Heart left ventricle (tissue), 16 donors: ENCODE results near the gene THOC1. TPM values are rescaled to one million over a fixed set of nuclear protein-coding genes. Genes with fewer than 3 reads are reported as not detected.

ENCODE experiments used
- ATAC-seq, 4 donors: fragments of 200-7000 bp; cut with Tn5 transposase; one replicate each; pipeline ENCODE4 v1.9.1; 2020 to 2022; ENCODE audit warnings: moderate library complexity in 4 of 4, mild to moderate bottlenecking in 3 of 4, moderate number of reproducible peaks in 1 of 4
- DNase-seq, 5 donors: peaks; one replicate each; pipeline ENCODE4 v3.0.0-alpha.2; 2020
- H3K27ac ChIP-seq, 12 donors: fragments of 200-600 bp; sonication (generic) in 4 of 12; one replicate each; pipeline versions ENCODE4 v1.5.0 to v1.8.0; 2016 to 2022; ENCODE audit warnings: mild to moderate bottlenecking in 2 of 12
- H3K27me3 ChIP-seq, 9 donors: fragments of 200-600 bp; sonication (generic) in 2 of 9; one replicate each; pipeline versions ENCODE4 v1.5.1 to v1.8.0; 2016 to 2022; ENCODE audit warnings: mild to moderate bottlenecking in 3 of 9
- H3K36me3 ChIP-seq, 9 donors: fragments of 200-600 bp; sonication (generic) in 2 of 9; one replicate each; pipeline versions ENCODE4 v1.5.0 to v1.8.0; 2018 to 2022; ENCODE audit warnings: mild to moderate bottlenecking in 2 of 9
- H3K4me1 ChIP-seq, 12 donors: fragments of 200-600 bp; sonication (generic) in 4 of 12; one replicate each; pipeline versions ENCODE4 v1.5.0 to v1.8.0; 2016 to 2022; ENCODE audit warnings: mild to moderate bottlenecking in 3 of 12
- H3K4me3 ChIP-seq, 12 donors: fragments of 200-600 bp; sonication (generic) in 4 of 12; one replicate each; pipeline versions ENCODE4 v1.5.0 to v1.8.0; 2017 to 2022; ENCODE audit warnings: mild to moderate bottlenecking in 9 of 12, moderate library complexity in 4 of 12
- H3K9me3 ChIP-seq, 12 donors: fragments of 200-600 bp; sonication (generic) in 4 of 12; one replicate each; pipeline versions ENCODE4 v1.5.0 to v1.8.0; 2016 to 2022; ENCODE audit warnings: mild to moderate bottlenecking in 1 of 12
- POLR2A ChIP-seq, 2 donors: fragments of 450-650 bp; IDR thresholded peaks; one replicate each; pipeline ENCODE4 v1.6.1; 2017; ENCODE audit warnings: antibody characterized with exemption in 2 of 2, mild to moderate bottlenecking in 2 of 2, moderate library complexity in 2 of 2
- WGBS, 4 donors: extraction: QIAGEN DNeasy Blood & Tissue Kit in 2 of 4; methylation state at CpG; one replicate each; pipeline versions ENCODE4 v1.1.5 to v1.1.7; 2013 to 2018; 5-methylcytosine and 5-hydroxymethylcytosine counted together
- intact Hi-C, 10 donors: fragments of 100-400 bp; cut with DNase I; formaldehyde crosslinking; loops; one replicate each; pipeline versions ENCODE4 v1.11.1 to v1.14.2; 2022
- polyA plus RNA-seq, 2 donors: library from polyadenylated mRNA; stranded (reverse); fragments of 200-250 nt; gene quantifications; one replicate each; pipeline ENCODE4 v1.2.3, GENCODE V29; 2013
- total RNA-seq, 9 donors: library from RNA; depleted of rRNA in 2 of 9; stranded (reverse); fragments of >200 nt in 2 of 9; fragmentation: NEBNext Ultra II Directional in 3 of 9; extraction: Animal tissue kit (Norgen Biotek cat#: 25700) in 3 of 9; gene quantifications; one replicate each; pipeline versions ENCODE4 v1.1.0 to v1.2.4, GENCODE V29; 2016 to 2023
- TF ChIP-seq, protein P1 (sequence below), 12 donors: fragments of 200-600 bp; sonication (generic) in 4 of 12; IDR thresholded peaks; one replicate each; pipeline versions ENCODE4 v1.5.0 to v1.8.0; 2018 to 2022; ENCODE audit warnings: antibody characterized with exemption in 12 of 12, mild to moderate bottlenecking in 5 of 12
- donor health status: ischemic (EF 13 %, LVEDD 7.1; RV severe dilation, severe dysfunction).
- donor health status: healthy with polysubstance abuse.
- donor health status: DM: no; HTN: yes; CAD: no.
- donor health status: DM: no; HTN: no; CAD: no.
- donor health status: ischemic (EF 25% LVEDD 6.9; RV normal size, moderate dysfunction).
- donor health status: ischemic (EF 25% LVEDD 5.7; RV mildly dilated, moderate dysfunction).
- donor health status: healthy.
- donor health status: DM: yes; HTN: yes; CAD: no.
- donor health status: ischemic (EF 35%, LVEDD 5.7; RV mildly dilated, moderate dysfunction).
- donor health status: nonischemic (EF 11% LVEDD 7.7; RV severe dilation, severe dysfunction).
- donor health status: DM: yes; HTN: yes; CAD: no.
- donor health status: PGD.
- donor health status: ischemic (EF 29% LVEDD 5.4; RV normal size, mild dysfunction).
- donor health status: nonischemic (EF 23%, LVEDD 6.1; RV moderate dilation, normal function).

The THOC1 gene
- total and polyA plus RNA-seq, 11 donors = 6.4 to 19.0 (median 10.0) TPM

GRCh38 chr18:225745-226144 lies 42.1 kb downstream of the THOC1 start:
- H3K27me3 ChIP-seq = no peaks in the 10 kb centered on the region
- WGBS, 4 donors = 82 to 98% (median 95%) methylated on average over 4 of the region's 4 CpGs
- H3K36me3 ChIP-seq = peaks cover 0 to 80% (median 62%) of the 10 kb centered on the region in 9 donors
- no peaks in the 10 kb centered on the region for H3K9me3 ChIP-seq
- TF ChIP-seq, protein P1, sequence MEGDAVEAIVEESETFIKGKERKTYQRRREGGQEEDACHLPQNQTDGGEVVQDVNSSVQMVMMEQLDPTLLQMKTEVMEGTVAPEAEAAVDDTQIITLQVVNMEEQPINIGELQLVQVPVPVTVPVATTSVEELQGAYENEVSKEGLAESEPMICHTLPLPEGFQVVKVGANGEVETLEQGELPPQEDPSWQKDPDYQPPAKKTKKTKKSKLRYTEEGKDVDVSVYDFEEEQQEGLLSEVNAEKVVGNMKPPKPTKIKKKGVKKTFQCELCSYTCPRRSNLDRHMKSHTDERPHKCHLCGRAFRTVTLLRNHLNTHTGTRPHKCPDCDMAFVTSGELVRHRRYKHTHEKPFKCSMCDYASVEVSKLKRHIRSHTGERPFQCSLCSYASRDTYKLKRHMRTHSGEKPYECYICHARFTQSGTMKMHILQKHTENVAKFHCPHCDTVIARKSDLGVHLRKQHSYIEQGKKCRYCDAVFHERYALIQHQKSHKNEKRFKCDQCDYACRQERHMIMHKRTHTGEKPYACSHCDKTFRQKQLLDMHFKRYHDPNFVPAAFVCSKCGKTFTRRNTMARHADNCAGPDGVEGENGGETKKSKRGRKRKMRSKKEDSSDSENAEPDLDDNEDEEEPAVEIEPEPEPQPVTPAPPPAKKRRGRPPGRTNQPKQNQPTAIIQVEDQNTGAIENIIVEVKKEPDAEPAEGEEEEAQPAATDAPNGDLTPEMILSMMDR (IDR thresholded peaks at IDR 0.05) = no peak
- no peak for TF ChIP-seq POLR2A (IDR thresholded peaks at IDR 0.05)
- no peak for DNase-seq
- intact Hi-C loops = no loop called here
- no peaks in the 10 kb centered on the region for H3K4me1 ChIP-seq
- ATAC-seq = no peak
- H3K4me3 ChIP-seq = no peak overlapping the region
- no peak overlapping the region for H3K27ac ChIP-seq

GRCh38 chr18:220708-221107 lies 47.1 kb downstream of the THOC1 start:
- intact Hi-C loops = no loop called here
- Histone ChIP-seq H3K36me3 (peaks cover 0 to 94% (median 73%) of the 10 kb centered on the region in 9 donors), H3K4me1 (no peaks in the 10 kb centered on the region), H3K4me3 (no peak overlapping the region), H3K27me3 (no peaks in the 10 kb centered on the region), H3K9me3 (no peaks in the 10 kb centered on the region), H3K27ac (no peak overlapping the region)
- ATAC-seq (no peak), DNase-seq (no peak)
- TF ChIP-seq, protein P1 (IDR thresholded peaks at IDR 0.05) = no peak
- no peak for TF ChIP-seq POLR2A (IDR thresholded peaks at IDR 0.05)

DNA sequence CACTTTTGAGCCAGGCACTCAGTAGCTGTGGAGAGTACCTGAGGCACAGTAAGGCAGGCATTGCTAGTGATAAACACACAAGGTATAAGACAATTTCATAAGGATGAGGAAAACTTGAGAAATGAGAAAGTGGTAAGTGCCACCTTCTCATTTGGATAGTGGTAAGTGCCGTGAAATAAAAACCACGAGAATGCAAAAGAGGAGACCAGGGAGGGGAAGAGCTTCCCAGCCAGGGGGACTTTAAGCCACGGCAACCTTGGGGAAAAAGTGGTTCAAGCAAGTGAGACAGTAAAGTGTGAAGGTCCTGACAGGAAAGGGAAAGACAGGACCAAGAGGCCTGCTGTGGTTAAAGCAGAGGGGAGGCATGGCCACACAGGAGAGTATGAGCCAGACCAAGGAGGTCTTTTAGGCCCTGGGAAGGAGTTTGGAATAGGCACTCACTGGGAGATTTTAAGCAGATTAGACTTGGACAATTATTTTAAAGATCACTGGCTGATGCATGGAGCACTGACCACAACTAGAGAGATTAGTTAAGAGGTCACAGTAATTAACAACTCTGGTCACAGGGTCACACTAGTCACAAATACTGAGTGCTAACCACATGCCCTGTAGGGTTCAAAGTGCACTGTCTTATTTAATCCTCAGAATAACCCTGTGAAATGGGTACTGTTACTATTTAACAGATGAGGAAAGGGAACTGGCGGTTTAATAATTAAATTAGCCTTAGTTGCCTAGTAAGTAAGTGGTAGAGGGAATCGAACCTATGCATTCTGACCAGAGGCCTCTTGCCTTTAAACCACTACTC lies 50.1 kb downstream of the THOC1 start:
- no peaks in the 10 kb centered on the region for H3K27me3 ChIP-seq
- WGBS, 4 donors = 89 to 95% (median 92%) methylated on average over 5 of the region's 5 CpGs
- no peak for DNase-seq
- H3K9me3 ChIP-seq = no peaks in the 10 kb centered on the region
- H3K4me1 ChIP-seq = no peaks in the 10 kb centered on the region
- no peak overlapping the region for H3K27ac ChIP-seq
- H3K36me3 ChIP-seq = peaks cover 0 to 94% (median 72%) of the 10 kb centered on the region in 9 donors
- no peak for ATAC-seq
- H3K4me3 ChIP-seq = no peak overlapping the region
- intact Hi-C loops = no loop called here
- no peak for TF ChIP-seq POLR2A (IDR thresholded peaks at IDR 0.05)
- TF ChIP-seq, protein P1 (IDR thresholded peaks at IDR 0.05) = no peak

DNA sequence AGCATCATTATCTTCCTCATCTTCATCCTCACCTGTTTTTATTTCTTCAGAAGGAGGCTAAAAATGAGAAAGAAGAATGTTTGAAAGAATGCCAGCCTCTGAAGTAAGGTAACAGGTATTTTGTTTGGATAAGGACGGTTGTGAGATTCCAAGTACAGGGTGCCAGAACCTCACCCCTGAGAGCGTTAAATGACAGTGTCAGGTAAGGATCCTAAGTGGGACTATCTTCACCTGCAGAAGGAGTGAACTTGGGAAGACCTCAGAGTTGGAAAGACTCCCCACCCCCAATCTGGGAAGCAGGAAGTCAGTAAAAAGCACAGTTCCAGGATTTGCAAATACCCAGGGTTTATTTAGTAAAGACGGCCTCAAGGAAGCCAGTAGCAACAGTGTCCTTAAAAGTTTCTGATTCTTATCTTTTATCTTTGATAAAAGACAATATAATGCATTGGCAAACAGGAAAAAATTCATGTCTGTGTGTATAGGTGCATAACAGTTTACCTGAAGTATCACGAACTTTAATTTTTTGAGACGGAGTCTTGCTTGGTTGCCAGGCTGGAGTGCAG lies 52.3 kb downstream of the THOC1 start:
- no peak overlapping the region for H3K27ac ChIP-seq
- ATAC-seq (no peak), DNase-seq (no peak)
- whole genome bisulfite sequencing, 4 donors = 82 to 87% (median 83%) methylated on average over 5 of the region's 5 CpGs
- no peak overlapping the region for H3K4me3 ChIP-seq
- H3K9me3 ChIP-seq = no peaks in the 10 kb centered on the region
- no peaks in the 10 kb centered on the region for H3K27me3 ChIP-seq
- H3K36me3 ChIP-seq = peaks cover 0 to 96% (median 82%) of the 10 kb centered on the region in 9 donors
- no peaks in the 10 kb centered on the region for H3K4me1 ChIP-seq
- intact Hi-C loops = no loop called here
- TF ChIP-seq, protein P1 (IDR thresholded peaks at IDR 0.05) = no peak
- no peak for TF ChIP-seq POLR2A (IDR thresholded peaks at IDR 0.05)
